Vagina (tissue), 2 donors: ENCODE results near the gene TMED4.

Experiments used
- POLR2A ChIP-seq, 2 donors: fragments of 450-650 bp; IDR thresholded peaks; one replicate each; pipeline ENCODE4 v1.6.1; 2017; ENCODE audit warnings: antibody characterized with exemption in 2 of 2, mild to moderate bottlenecking in 2 of 2, moderate library complexity in 2 of 2
- POLR2AphosphoS5 ChIP-seq, 2 donors: sonication (generic); formaldehyde crosslinking; IDR thresholded peaks; one replicate each; pipeline ENCODE4 v1.9.0; 2017; ENCODE audit warnings: antibody characterized with exemption in 2 of 2, mild to moderate bottlenecking in 2 of 2, low read depth in 1 of 2; ENCODE audit not compliant: insufficient read depth in 1 of 2
- TF ChIP-seq, protein P1 (sequence below), 3 experiments: fragments of 450-650 bp in 2 of 3; fragments of 200-600 bp in 1 of 3; sonication (generic) in 1 of 3; IDR thresholded peaks; one replicate each; pipeline ENCODE4 v1.5.1; 2017 to 2019; ENCODE audit warnings: antibody characterized with exemption in 3 of 3, mild to moderate bottlenecking in 2 of 3, moderate library complexity in 2 of 3

- TF ChIP-seq POLR2A (IDR thresholded peaks at IDR 0.05) (no peak), POLR2AphosphoS5 (IDR thresholded peaks at IDR 0.05; ENCODE audit: insufficient read depth in 1 of 2, low read depth in 1 of 2) (no peak)
- TF ChIP-seq, protein P1, sequence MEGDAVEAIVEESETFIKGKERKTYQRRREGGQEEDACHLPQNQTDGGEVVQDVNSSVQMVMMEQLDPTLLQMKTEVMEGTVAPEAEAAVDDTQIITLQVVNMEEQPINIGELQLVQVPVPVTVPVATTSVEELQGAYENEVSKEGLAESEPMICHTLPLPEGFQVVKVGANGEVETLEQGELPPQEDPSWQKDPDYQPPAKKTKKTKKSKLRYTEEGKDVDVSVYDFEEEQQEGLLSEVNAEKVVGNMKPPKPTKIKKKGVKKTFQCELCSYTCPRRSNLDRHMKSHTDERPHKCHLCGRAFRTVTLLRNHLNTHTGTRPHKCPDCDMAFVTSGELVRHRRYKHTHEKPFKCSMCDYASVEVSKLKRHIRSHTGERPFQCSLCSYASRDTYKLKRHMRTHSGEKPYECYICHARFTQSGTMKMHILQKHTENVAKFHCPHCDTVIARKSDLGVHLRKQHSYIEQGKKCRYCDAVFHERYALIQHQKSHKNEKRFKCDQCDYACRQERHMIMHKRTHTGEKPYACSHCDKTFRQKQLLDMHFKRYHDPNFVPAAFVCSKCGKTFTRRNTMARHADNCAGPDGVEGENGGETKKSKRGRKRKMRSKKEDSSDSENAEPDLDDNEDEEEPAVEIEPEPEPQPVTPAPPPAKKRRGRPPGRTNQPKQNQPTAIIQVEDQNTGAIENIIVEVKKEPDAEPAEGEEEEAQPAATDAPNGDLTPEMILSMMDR (IDR thresholded peaks at IDR 0.05): no peak
These were observed 47.9 kb upstream of the TMED4 start for GRCh38 chr7:44629829-44630522.
